HL-60 (cell line): ENCODE data around the gene GABRD.

Experiments used
- DNase-seq, 2 experiments: peaks; one replicate each; pipeline ENCODE4 v3.0.0-alpha.2; 2010 to 2020; ENCODE audit warnings: low read depth in 1 of 2, low spot score in 1 of 2
- H3K27ac ChIP-seq: fragments of 250-450 bp; sonication (Bioruptor Pico); replicated peaks from 2 replicates; pipeline ENCODE4 v1.5.1; 2020; ENCODE audit warnings: mild to moderate bottlenecking, moderate library complexity
- H3K27me3 ChIP-seq: fragments of 250-450 bp; sonication (Bioruptor Pico); 2 replicates; pipeline ENCODE4 v1.5.1; 2021; ENCODE audit warnings: mild to moderate bottlenecking, moderate library complexity; ENCODE audit not compliant: insufficient read depth, poor library complexity, severe bottlenecking
- H3K4me3 ChIP-seq: replicated peaks from 2 replicates; pipeline ENCODE4 v1.5.1; 2011; ENCODE audit warnings: mild to moderate bottlenecking, control low read depth, low read length; ENCODE audit not compliant: insufficient read depth
- GABPA ChIP-seq: IDR thresholded peaks from 2 replicates; pipeline ENCODE4 v1.6.1; 2012; ENCODE audit warnings: low read depth
- POLR2AphosphoS5 ChIP-seq: IDR thresholded peaks from 2 replicates; pipeline ENCODE4 v1.6.1; 2012; ENCODE audit warnings: low read depth
- REST ChIP-seq: IDR thresholded peaks from 2 replicates; pipeline ENCODE4 v1.6.1; 2012; ENCODE audit warnings: low read depth; ENCODE audit not compliant: insufficient replicate concordance
- SPI1 ChIP-seq: IDR thresholded peaks from 2 replicates; pipeline ENCODE4 v1.6.1; 2012; ENCODE audit warnings: low read depth, mild to moderate bottlenecking, borderline replicate concordance
- TF ChIP-seq, protein P1 (sequence below): IDR thresholded peaks from one replicate; pipeline ENCODE4 v1.5.1; 2011; ENCODE audit warnings: low read length, control low read depth, inconsistent platforms; ENCODE audit not compliant: insufficient read depth

The GABRD gene

DNA sequence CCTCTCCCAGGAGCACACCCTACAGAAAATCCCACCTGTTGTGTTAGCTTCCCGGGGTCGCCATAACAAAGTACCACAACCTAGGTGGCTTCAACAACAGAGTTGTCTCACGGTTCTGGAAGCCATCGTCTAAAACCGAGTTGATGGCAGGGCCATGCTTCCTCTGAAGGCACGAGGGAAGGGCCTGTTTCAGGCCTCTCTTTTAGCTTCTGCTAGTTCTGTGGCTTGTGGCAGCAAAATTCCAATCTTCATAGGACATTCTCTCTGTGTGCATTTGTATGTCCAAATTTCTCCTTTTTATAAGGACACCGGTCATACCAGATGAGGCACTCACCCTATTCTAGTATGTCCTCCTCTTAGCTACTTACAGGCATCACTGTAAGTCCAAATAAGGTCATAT lies 18.7 kb upstream of the GABRD start:
- TF ChIP-seq POLR2AphosphoS5 (no peak), SPI1 (no peak), REST (no peak), GABPA (no peak)
- TF ChIP-seq, protein P1, sequence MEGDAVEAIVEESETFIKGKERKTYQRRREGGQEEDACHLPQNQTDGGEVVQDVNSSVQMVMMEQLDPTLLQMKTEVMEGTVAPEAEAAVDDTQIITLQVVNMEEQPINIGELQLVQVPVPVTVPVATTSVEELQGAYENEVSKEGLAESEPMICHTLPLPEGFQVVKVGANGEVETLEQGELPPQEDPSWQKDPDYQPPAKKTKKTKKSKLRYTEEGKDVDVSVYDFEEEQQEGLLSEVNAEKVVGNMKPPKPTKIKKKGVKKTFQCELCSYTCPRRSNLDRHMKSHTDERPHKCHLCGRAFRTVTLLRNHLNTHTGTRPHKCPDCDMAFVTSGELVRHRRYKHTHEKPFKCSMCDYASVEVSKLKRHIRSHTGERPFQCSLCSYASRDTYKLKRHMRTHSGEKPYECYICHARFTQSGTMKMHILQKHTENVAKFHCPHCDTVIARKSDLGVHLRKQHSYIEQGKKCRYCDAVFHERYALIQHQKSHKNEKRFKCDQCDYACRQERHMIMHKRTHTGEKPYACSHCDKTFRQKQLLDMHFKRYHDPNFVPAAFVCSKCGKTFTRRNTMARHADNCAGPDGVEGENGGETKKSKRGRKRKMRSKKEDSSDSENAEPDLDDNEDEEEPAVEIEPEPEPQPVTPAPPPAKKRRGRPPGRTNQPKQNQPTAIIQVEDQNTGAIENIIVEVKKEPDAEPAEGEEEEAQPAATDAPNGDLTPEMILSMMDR: no peak
- peaks cover 12% of the 10 kb centered on the region for H3K27me3 ChIP-seq
- H3K27ac ChIP-seq: no peak overlapping the region
- DNase-seq: no peak
- H3K4me3 ChIP-seq: no peak overlapping the region

DNA sequence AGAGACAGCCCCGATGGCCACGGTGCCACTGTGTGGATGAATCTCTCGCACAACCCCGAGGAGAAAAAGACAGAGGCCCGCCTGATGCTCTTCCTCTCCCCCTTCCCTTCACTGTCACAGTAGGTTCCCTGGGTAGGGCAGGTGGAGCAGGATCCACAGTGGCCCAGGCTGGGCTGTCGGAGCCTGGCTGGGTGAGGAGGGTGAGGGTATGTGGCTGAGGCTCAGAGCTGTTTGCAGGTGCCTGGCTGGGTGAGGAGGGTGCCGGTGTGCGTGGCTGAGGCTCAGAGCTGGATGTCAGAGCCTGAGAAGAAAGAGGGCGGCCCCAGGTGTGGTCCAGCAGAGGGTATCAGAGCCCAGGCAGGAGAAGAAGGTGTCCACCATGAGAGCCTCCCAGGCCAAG lies 18.3 kb upstream of the GABRD start:
- no peak for DNase-seq
- H3K4me3 ChIP-seq: no peak overlapping the region
- no peak for TF ChIP-seq POLR2AphosphoS5
- TF ChIP-seq, protein P1: no peak
- TF ChIP-seq REST: no peak
- no peak for TF ChIP-seq SPI1
- TF ChIP-seq GABPA: no peak
- H3K27me3 ChIP-seq: peaks cover 12% of the 10 kb centered on the region
- H3K27ac ChIP-seq: no peak overlapping the region

- DNase-seq: no peak
These were observed 17.3 kb upstream of the GABRD start for GRCh38 chr1:2001773-2002411.

More at GRCh38 chr1:2001773-2002411, 17.3 kb upstream of the GABRD start:
- H3K27me3 ChIP-seq: peaks cover 12% of the 10 kb centered on the region
- H3K27ac ChIP-seq: no peak overlapping the region
- TF ChIP-seq POLR2AphosphoS5 (no peak), SPI1 (no peak), GABPA (no peak), REST (no peak)
- TF ChIP-seq, protein P1: no peak
- no peak overlapping the region for H3K4me3 ChIP-seq
